ENCODE results near the gene OTUD7B.
A peak's percentile ranks its signal among the peaks of the same experiment; 100 is the strongest.

Gene OTUD7B

GRCh38 chr1:150022357-150022756 lies 11.8 kb upstream of the OTUD7B start:
- Histone ChIP-seq H3K9me3 (ENCODE audit: control insufficient read depth, insufficient read depth, low read depth, low read length) (no peaks in the 10 kb centered on the region), H3K9ac (ENCODE audit: low read length) (no peak overlapping the region), H3K27me3 (ENCODE audit: control insufficient read depth, insufficient read depth, low read length) (no peaks in the 10 kb centered on the region), H3K4me1 (ENCODE audit: control insufficient read depth, insufficient read depth, low read length) (peaks cover 12% of the 10 kb centered on the region; the same call in 1 of the 2 replicates), H3K27ac (ENCODE audit: low read depth, low read length) (no peak overlapping the region), H3K4me3 (ENCODE audit: low read depth, low read length) (no peak overlapping the region), H3K36me3 (ENCODE audit: control insufficient read depth, insufficient read depth, low read length) (no peaks in the 10 kb centered on the region)

- H3K9ac ChIP-seq (ENCODE audit: low read length), result no peak overlapping the region
- H3K27ac ChIP-seq (ENCODE audit: low read depth, low read length), result no peak overlapping the region
- no peaks in the 10 kb centered on the region for H3K9me3 ChIP-seq (ENCODE audit: control insufficient read depth, insufficient read depth, low read depth, low read length)
- peaks cover 18% of the 10 kb centered on the region; the same call in 1 of the 2 replicates for H3K4me1 ChIP-seq (ENCODE audit: control insufficient read depth, insufficient read depth, low read length)
- no peaks in the 10 kb centered on the region for H3K36me3 ChIP-seq (ENCODE audit: control insufficient read depth, insufficient read depth, low read length)
- no peak overlapping the region for H3K4me3 ChIP-seq (ENCODE audit: low read depth, low read length)
- H3K27me3 ChIP-seq (ENCODE audit: control insufficient read depth, insufficient read depth, low read length), result no peaks in the 10 kb centered on the region
These were observed 10.7 kb upstream of the OTUD7B start for GRCh38 chr1:150021191-150021694.

- no peaks in the 10 kb centered on the region for H3K9me3 ChIP-seq (ENCODE audit: control insufficient read depth, insufficient read depth, low read depth, low read length)
- H3K9ac ChIP-seq (ENCODE audit: low read length), result no peak overlapping the region
- H3K27me3 ChIP-seq (ENCODE audit: control insufficient read depth, insufficient read depth, low read length), result no peaks in the 10 kb centered on the region
- H3K4me1 ChIP-seq (ENCODE audit: control insufficient read depth, insufficient read depth, low read length), result peaks cover 18% of the 10 kb centered on the region; the same call in 1 of the 2 replicates
- H3K4me3 ChIP-seq (ENCODE audit: low read depth, low read length), result no peak overlapping the region
- H3K36me3 ChIP-seq (ENCODE audit: control insufficient read depth, insufficient read depth, low read length), result no peaks in the 10 kb centered on the region
- H3K27ac ChIP-seq (ENCODE audit: low read depth, low read length), result no peak overlapping the region
These were observed 10.2 kb upstream of the OTUD7B start for GRCh38 chr1:150020711-150021110.

- Histone ChIP-seq H3K9ac (ENCODE audit: low read length) (no peak overlapping the region), H3K36me3 (ENCODE audit: control insufficient read depth, insufficient read depth, low read length) (no peaks in the 10 kb centered on the region), H3K4me3 (ENCODE audit: low read depth, low read length) (no peak overlapping the region), H3K9me3 (ENCODE audit: control insufficient read depth, insufficient read depth, low read depth, low read length) (no peaks in the 10 kb centered on the region), H3K27me3 (ENCODE audit: control insufficient read depth, insufficient read depth, low read length) (no peaks in the 10 kb centered on the region), H3K27ac (ENCODE audit: low read depth, low read length) (no peak overlapping the region), H3K4me1 (ENCODE audit: control insufficient read depth, insufficient read depth, low read length) (peaks cover 18% of the 10 kb centered on the region; the same call in 1 of the 2 replicates)
These were observed 7.6 kb upstream of the OTUD7B start for GRCh38 chr1:150018165-150018564.

- Histone ChIP-seq H3K27ac (ENCODE audit: low read depth, low read length) (peak overlapping the region; percentile 32; the same call in 1 of the 2 replicates), H3K4me3 (ENCODE audit: low read depth, low read length) (no peak overlapping the region), H3K4me1 (ENCODE audit: control insufficient read depth, insufficient read depth, low read length) (peaks cover 18% of the 10 kb centered on the region; the same call in 1 of the 2 replicates), H3K36me3 (ENCODE audit: control insufficient read depth, insufficient read depth, low read length) (no peaks in the 10 kb centered on the region), H3K27me3 (ENCODE audit: control insufficient read depth, insufficient read depth, low read length) (no peaks in the 10 kb centered on the region), H3K9ac (ENCODE audit: low read length) (no peak overlapping the region), H3K9me3 (ENCODE audit: control insufficient read depth, insufficient read depth, low read depth, low read length) (no peaks in the 10 kb centered on the region)
These were observed 6.8 kb upstream of the OTUD7B start for GRCh38 chr1:150017206-150017750.

- Histone ChIP-seq H3K9ac (ENCODE audit: low read length) (no peak overlapping the region), H3K9me3 (ENCODE audit: control insufficient read depth, insufficient read depth, low read depth, low read length) (no peaks in the 10 kb centered on the region), H3K4me1 (ENCODE audit: control insufficient read depth, insufficient read depth, low read length) (peaks cover 14% of the 10 kb centered on the region), H3K27ac (ENCODE audit: low read depth, low read length) (no peak overlapping the region), H3K27me3 (ENCODE audit: control insufficient read depth, insufficient read depth, low read length) (no peaks in the 10 kb centered on the region), H3K4me3 (ENCODE audit: low read depth, low read length) (no peak overlapping the region), H3K36me3 (ENCODE audit: control insufficient read depth, insufficient read depth, low read length) (no peaks in the 10 kb centered on the region)
These were observed 5.2 kb upstream of the OTUD7B start for GRCh38 chr1:150015651-150016131.

- Histone ChIP-seq H3K9ac (ENCODE audit: low read length) (no peak overlapping the region), H3K4me3 (ENCODE audit: low read depth, low read length) (no peak overlapping the region), H3K4me1 (ENCODE audit: control insufficient read depth, insufficient read depth, low read length) (peaks cover 25% of the 10 kb centered on the region), H3K27ac (ENCODE audit: low read depth, low read length) (no peak overlapping the region), H3K27me3 (ENCODE audit: control insufficient read depth, insufficient read depth, low read length) (no peaks in the 10 kb centered on the region), H3K36me3 (ENCODE audit: control insufficient read depth, insufficient read depth, low read length) (no peaks in the 10 kb centered on the region), H3K9me3 (ENCODE audit: control insufficient read depth, insufficient read depth, low read depth, low read length) (no peaks in the 10 kb centered on the region)
These were observed 2.1 kb upstream of the OTUD7B start for GRCh38 chr1:150012611-150013010.

GRCh38 chr1:150009604-150010392 lies 728 bp downstream of the OTUD7B start:
- Histone ChIP-seq H3K27ac (ENCODE audit: low read depth, low read length) (peak overlapping the region; percentile 84; the same call in 1 of the 2 replicates), H3K36me3 (ENCODE audit: control insufficient read depth, insufficient read depth, low read length) (peaks cover 13% of the 10 kb centered on the region; the same call in 1 of the 2 replicates), H3K4me3 (ENCODE audit: low read depth, low read length) (peak overlapping the region; percentile 98), H3K4me1 (ENCODE audit: control insufficient read depth, insufficient read depth, low read length) (peaks cover 23% of the 10 kb centered on the region), H3K9me3 (ENCODE audit: control insufficient read depth, insufficient read depth, low read depth, low read length) (no peaks in the 10 kb centered on the region), H3K9ac (ENCODE audit: low read length) (peak overlapping the region; percentile 88), H3K27me3 (ENCODE audit: control insufficient read depth, insufficient read depth, low read length) (no peaks in the 10 kb centered on the region)

GRCh38 chr1:150008699-150009098 lies 1.8 kb downstream of the OTUD7B start:
- Histone ChIP-seq H3K4me3 (ENCODE audit: low read depth, low read length) (peak overlapping the region; percentile 98), H3K9me3 (ENCODE audit: control insufficient read depth, insufficient read depth, low read depth, low read length) (no peaks in the 10 kb centered on the region), H3K9ac (ENCODE audit: low read length) (no peak overlapping the region), H3K4me1 (ENCODE audit: control insufficient read depth, insufficient read depth, low read length) (peaks cover 23% of the 10 kb centered on the region), H3K27me3 (ENCODE audit: control insufficient read depth, insufficient read depth, low read length) (no peaks in the 10 kb centered on the region), H3K27ac (ENCODE audit: low read depth, low read length) (no peak overlapping the region), H3K36me3 (ENCODE audit: control insufficient read depth, insufficient read depth, low read length) (peaks cover 16% of the 10 kb centered on the region; the same call in 1 of the 2 replicates)

GRCh38 chr1:150006881-150007421 lies 3.6 kb downstream of the OTUD7B start:
- H3K36me3 ChIP-seq (ENCODE audit: control insufficient read depth, insufficient read depth, low read length), result peaks cover 23% of the 10 kb centered on the region; the same call in 1 of the 2 replicates
- H3K9me3 ChIP-seq (ENCODE audit: control insufficient read depth, insufficient read depth, low read depth, low read length), result no peaks in the 10 kb centered on the region
- no peak overlapping the region for H3K4me3 ChIP-seq (ENCODE audit: low read depth, low read length)
- no peak overlapping the region for H3K9ac ChIP-seq (ENCODE audit: low read length)
- H3K27me3 ChIP-seq (ENCODE audit: control insufficient read depth, insufficient read depth, low read length), result no peaks in the 10 kb centered on the region
- peaks cover 27% of the 10 kb centered on the region for H3K4me1 ChIP-seq (ENCODE audit: control insufficient read depth, insufficient read depth, low read length)
- H3K27ac ChIP-seq (ENCODE audit: low read depth, low read length), result no peak overlapping the region

- H3K27me3 ChIP-seq (ENCODE audit: control insufficient read depth, insufficient read depth, low read length), result no peaks in the 10 kb centered on the region
- H3K9ac ChIP-seq (ENCODE audit: low read length), result no peak overlapping the region
- H3K4me3 ChIP-seq (ENCODE audit: low read depth, low read length), result no peak overlapping the region
- H3K4me1 ChIP-seq (ENCODE audit: control insufficient read depth, insufficient read depth, low read length), result peaks cover 23% of the 10 kb centered on the region; the same call in 1 of the 2 replicates
- H3K36me3 ChIP-seq (ENCODE audit: control insufficient read depth, insufficient read depth, low read length), result peaks cover 23% of the 10 kb centered on the region; the same call in 1 of the 2 replicates
- H3K9me3 ChIP-seq (ENCODE audit: control insufficient read depth, insufficient read depth, low read depth, low read length), result no peaks in the 10 kb centered on the region
- H3K27ac ChIP-seq (ENCODE audit: low read depth, low read length), result no peak overlapping the region
These were observed 4.9 kb downstream of the OTUD7B start for GRCh38 chr1:150005606-150006005.
